Neural cell (in vitro differentiated cells): Measurements from ENCODE around the gene TMEM11. TPM values are rescaled to one million over a fixed set of nuclear protein-coding genes. Genes with fewer than 3 reads are reported as not detected.

Experiments used
- H2AFZ ChIP-seq: fragments of 200-600, 300-800 bp; sonication (generic), shearing (Covaris generic); 2 replicates; pipeline ENCODE4 v1.6.0; 2014; ENCODE audit warnings: low read depth, mild to moderate bottlenecking, antibody characterized with exemption, low read length, moderate library complexity
- H3F3A ChIP-seq: fragments of 200-600 bp; shearing (Covaris generic); 2 replicates; pipeline ENCODE4 v1.6.1; 2016; ENCODE audit warnings: mild to moderate bottlenecking, moderate library complexity, mixed read lengths, antibody characterized with exemption, low read length; ENCODE audit not compliant: insufficient read depth, poor library complexity, severe bottlenecking
- H3K27ac ChIP-seq: fragments of 200-600, 300-800 bp; sonication (generic), shearing (Covaris generic); 2 replicates; pipeline ENCODE4 v1.5.1; 2014; ENCODE audit warnings: mild to moderate bottlenecking, low read length, moderate library complexity
- H3K27me3 ChIP-seq: fragments of 300-800, 200-600 bp; sonication (generic), shearing (Covaris generic); 2 replicates; pipeline ENCODE4 v1.6.0; 2014; ENCODE audit warnings: mild to moderate bottlenecking, low read depth, low read length, moderate library complexity; ENCODE audit not compliant: insufficient read depth
- H3K36me3 ChIP-seq: fragments of 300-800, 200-600 bp; sonication (generic), shearing (Covaris generic); 2 replicates; pipeline ENCODE4 v1.5.1; 2014; ENCODE audit warnings: mild to moderate bottlenecking, antibody characterized with exemption, low read length, moderate library complexity; ENCODE audit not compliant: insufficient read depth
- H3K4me2 ChIP-seq: fragments of 300-800, 200-600 bp; sonication (generic), shearing (Covaris generic); 2 replicates; pipeline ENCODE4 v1.6.0; 2014; ENCODE audit warnings: mild to moderate bottlenecking, low read length
- H3K4me3 ChIP-seq: fragments of 300-800, 200-600 bp; sonication (generic), shearing (Covaris generic); 2 replicates; pipeline ENCODE4 v1.5.1; 2014; ENCODE audit warnings: mild to moderate bottlenecking, low read length, moderate library complexity
- H3K79me2 ChIP-seq: fragments of 200-600 bp; shearing (Covaris generic); replicated peaks from 2 replicates; pipeline ENCODE4 v1.6.0; 2014; ENCODE audit warnings: mild to moderate bottlenecking, low read length, moderate library complexity; ENCODE audit not compliant: insufficient read depth
- H3K9ac ChIP-seq: fragments of 300-800, 200-600 bp; sonication (generic), shearing (Covaris generic); 2 replicates; pipeline ENCODE4 v1.6.1; 2016; ENCODE audit warnings: mild to moderate bottlenecking, low read length, mixed read lengths
- H3K9me2 ChIP-seq: fragments of 200-600 bp; shearing (Covaris generic); 2 replicates; pipeline ENCODE4 v1.6.1; 2016; ENCODE audit warnings: mild to moderate bottlenecking, low read length, mixed read lengths; ENCODE audit not compliant: insufficient read depth
- H3K9me3 ChIP-seq: fragments of 200-600, 300-800 bp; sonication (generic), shearing (Covaris generic); 2 replicates; pipeline ENCODE4 v1.6.1; 2016; ENCODE audit warnings: mild to moderate bottlenecking, mixed run types, low read length, moderate library complexity, mixed read lengths
- H4K20me1 ChIP-seq: fragments of 200-600 bp; shearing (Covaris generic); 2 replicates; pipeline ENCODE4 v1.6.1; 2016; ENCODE audit warnings: mild to moderate bottlenecking, mixed run types; ENCODE audit not compliant: insufficient read depth
- EP300 ChIP-seq: fragments of 450-650 bp; conservative IDR thresholded peaks from 2 replicates; pipeline ENCODE4 v1.6.1; 2014; ENCODE audit warnings: antibody characterized with exemption, mild to moderate bottlenecking, moderate library complexity; ENCODE audit not compliant: poor library complexity, severe bottlenecking
- EZH2 ChIP-seq: fragments of 200-600, 300-800 bp; shearing (Covaris generic), sonication (generic); IDR thresholded peaks from 2 replicates; pipeline ENCODE4 v1.6.1; 2014; ENCODE audit warnings: antibody characterized with exemption, low read length, borderline replicate concordance, mild to moderate bottlenecking; ENCODE audit not compliant: insufficient read depth, poor library complexity, severe bottlenecking
- MXI1 ChIP-seq: fragments of 450-650 bp; conservative IDR thresholded peaks from 2 replicates; pipeline ENCODE4 v1.6.1; 2014; ENCODE audit warnings: antibody characterized with exemption, mild to moderate bottlenecking; ENCODE audit not compliant: poor library complexity, severe bottlenecking
- POLR2AphosphoS5 ChIP-seq: IDR thresholded peaks from 2 replicates; pipeline ENCODE4 v1.6.1; 2012
- RAD21 ChIP-seq: fragments of 450-650 bp; conservative IDR thresholded peaks from 2 replicates; pipeline ENCODE4 v1.6.1; 2014; ENCODE audit warnings: antibody characterized with exemption, mild to moderate bottlenecking, moderate library complexity
- SMC3 ChIP-seq: fragments of 450-650 bp; conservative IDR thresholded peaks from 2 replicates; pipeline ENCODE4 v1.6.1; 2014; ENCODE audit warnings: antibody characterized with exemption, mild to moderate bottlenecking, moderate library complexity; ENCODE audit not compliant: poor library complexity
- TAF1 ChIP-seq: IDR thresholded peaks from 2 replicates; pipeline ENCODE4 v1.6.1; 2012; ENCODE audit warnings: low read depth
- polyA plus RNA-seq: library from polyadenylated mRNA; depleted of rRNA; stranded (reverse); fragments of >200 nt; gene quantifications from 2 replicates; pipeline ENCODE4 v1.2.3, GENCODE V29; 2014
- TF ChIP-seq, protein P1 (sequence below): fragments of 450-650 bp; IDR thresholded peaks from 2 replicates; pipeline ENCODE4 v1.5.1; 2014; ENCODE audit warnings: antibody characterized with exemption, mild to moderate bottlenecking, moderate library complexity; ENCODE audit not compliant: poor library complexity, severe bottlenecking
- TF ChIP-seq, protein P2 (sequence below): IDR thresholded peaks from 2 replicates; pipeline ENCODE4 v1.6.1; 2012; ENCODE audit warnings: borderline replicate concordance

Gene TMEM11
- polyA plus RNA-seq, 1 donor from 2014 or later = 24.6 TPM

DNA sequence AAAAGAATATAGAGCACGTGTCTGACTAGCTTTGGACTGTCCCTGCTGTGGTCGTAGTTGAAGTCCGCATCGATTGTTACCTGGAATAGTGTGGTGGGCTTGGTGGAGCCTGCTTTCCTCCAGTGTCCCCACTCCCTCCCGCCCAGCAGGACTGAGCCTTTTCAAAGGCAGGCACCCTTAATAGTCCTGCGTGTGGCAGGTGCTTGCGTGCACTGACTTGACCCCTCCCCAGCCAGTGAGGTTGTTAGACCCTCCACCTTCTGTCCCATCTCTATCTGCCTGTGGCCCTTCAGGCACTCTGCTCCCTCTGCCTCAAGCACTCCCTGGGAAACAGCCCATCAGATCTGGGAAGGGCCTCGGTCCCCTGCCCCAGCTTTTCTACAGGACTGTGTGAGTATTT is 36.6 kb downstream of the TMEM11 start:
- H3K4me3 ChIP-seq = no peak overlapping the region
- no peaks in the 10 kb centered on the region for H3K79me2 ChIP-seq
- H4K20me1 ChIP-seq = no peaks in the 10 kb centered on the region
- no peaks in the 10 kb centered on the region for H3K9me2 ChIP-seq
- no peak overlapping the region for H3K27ac ChIP-seq
- TF ChIP-seq SMC3 (no peak), TAF1 (no peak), MXI1 (no peak), POLR2AphosphoS5 (no peak), EP300 (no peak), RAD21 (no peak), EZH2 (no peak)
- TF ChIP-seq, protein P1, sequence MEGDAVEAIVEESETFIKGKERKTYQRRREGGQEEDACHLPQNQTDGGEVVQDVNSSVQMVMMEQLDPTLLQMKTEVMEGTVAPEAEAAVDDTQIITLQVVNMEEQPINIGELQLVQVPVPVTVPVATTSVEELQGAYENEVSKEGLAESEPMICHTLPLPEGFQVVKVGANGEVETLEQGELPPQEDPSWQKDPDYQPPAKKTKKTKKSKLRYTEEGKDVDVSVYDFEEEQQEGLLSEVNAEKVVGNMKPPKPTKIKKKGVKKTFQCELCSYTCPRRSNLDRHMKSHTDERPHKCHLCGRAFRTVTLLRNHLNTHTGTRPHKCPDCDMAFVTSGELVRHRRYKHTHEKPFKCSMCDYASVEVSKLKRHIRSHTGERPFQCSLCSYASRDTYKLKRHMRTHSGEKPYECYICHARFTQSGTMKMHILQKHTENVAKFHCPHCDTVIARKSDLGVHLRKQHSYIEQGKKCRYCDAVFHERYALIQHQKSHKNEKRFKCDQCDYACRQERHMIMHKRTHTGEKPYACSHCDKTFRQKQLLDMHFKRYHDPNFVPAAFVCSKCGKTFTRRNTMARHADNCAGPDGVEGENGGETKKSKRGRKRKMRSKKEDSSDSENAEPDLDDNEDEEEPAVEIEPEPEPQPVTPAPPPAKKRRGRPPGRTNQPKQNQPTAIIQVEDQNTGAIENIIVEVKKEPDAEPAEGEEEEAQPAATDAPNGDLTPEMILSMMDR = no peak
- TF ChIP-seq, protein P2, sequence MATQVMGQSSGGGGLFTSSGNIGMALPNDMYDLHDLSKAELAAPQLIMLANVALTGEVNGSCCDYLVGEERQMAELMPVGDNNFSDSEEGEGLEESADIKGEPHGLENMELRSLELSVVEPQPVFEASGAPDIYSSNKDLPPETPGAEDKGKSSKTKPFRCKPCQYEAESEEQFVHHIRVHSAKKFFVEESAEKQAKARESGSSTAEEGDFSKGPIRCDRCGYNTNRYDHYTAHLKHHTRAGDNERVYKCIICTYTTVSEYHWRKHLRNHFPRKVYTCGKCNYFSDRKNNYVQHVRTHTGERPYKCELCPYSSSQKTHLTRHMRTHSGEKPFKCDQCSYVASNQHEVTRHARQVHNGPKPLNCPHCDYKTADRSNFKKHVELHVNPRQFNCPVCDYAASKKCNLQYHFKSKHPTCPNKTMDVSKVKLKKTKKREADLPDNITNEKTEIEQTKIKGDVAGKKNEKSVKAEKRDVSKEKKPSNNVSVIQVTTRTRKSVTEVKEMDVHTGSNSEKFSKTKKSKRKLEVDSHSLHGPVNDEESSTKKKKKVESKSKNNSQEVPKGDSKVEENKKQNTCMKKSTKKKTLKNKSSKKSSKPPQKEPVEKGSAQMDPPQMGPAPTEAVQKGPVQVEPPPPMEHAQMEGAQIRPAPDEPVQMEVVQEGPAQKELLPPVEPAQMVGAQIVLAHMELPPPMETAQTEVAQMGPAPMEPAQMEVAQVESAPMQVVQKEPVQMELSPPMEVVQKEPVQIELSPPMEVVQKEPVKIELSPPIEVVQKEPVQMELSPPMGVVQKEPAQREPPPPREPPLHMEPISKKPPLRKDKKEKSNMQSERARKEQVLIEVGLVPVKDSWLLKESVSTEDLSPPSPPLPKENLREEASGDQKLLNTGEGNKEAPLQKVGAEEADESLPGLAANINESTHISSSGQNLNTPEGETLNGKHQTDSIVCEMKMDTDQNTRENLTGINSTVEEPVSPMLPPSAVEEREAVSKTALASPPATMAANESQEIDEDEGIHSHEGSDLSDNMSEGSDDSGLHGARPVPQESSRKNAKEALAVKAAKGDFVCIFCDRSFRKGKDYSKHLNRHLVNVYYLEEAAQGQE = no peak
- no peaks in the 10 kb centered on the region for H3K9me3 ChIP-seq
- no peaks in the 10 kb centered on the region for H3K27me3 ChIP-seq
- H2AFZ ChIP-seq = no peak overlapping the region
- no peaks in the 10 kb centered on the region for H3F3A ChIP-seq
- H3K4me2 ChIP-seq = no peak overlapping the region
- no peaks in the 10 kb centered on the region for H3K36me3 ChIP-seq
- no peak overlapping the region for H3K9ac ChIP-seq

DNA sequence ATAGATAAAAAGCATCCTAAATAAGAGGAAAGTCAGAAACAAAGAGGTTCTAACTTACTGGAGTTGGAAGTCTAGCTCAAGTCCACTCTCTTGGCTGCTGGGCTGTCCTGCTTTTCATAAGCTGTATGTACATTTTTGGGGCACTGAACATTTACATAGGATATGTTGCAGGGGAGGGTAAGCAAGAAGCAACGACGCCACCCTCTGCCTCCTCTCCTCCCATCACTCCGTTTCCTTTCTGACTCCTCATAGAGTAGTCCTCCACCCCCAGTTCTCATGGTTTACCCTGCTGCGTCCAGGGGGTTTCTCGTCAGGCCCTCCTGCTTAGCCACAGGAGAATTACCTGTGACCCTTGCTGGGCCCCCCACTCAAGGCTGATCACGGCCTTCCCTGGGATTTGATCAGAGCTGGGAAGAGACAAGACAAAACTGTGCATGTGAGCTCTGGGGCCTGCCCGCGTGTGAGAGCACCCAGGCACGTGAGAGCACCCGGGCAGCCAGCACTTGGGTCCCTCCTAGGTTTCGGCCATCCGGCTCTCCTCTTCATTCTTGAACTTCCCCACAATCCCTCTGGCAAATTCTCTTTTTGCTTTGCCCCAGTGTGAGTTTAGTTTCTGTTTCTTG is 37.1 kb downstream of the TMEM11 start:
- Histone ChIP-seq H3K9me2 (no peaks in the 10 kb centered on the region), H3K9me3 (no peaks in the 10 kb centered on the region), H3K4me3 (no peak overlapping the region), H3K27ac (no peak overlapping the region), H3K79me2 (no peaks in the 10 kb centered on the region), H4K20me1 (no peaks in the 10 kb centered on the region), H3K4me2 (no peak overlapping the region), H3K9ac (no peak overlapping the region), H3K36me3 (no peaks in the 10 kb centered on the region), H2AFZ (no peak overlapping the region), H3F3A (no peaks in the 10 kb centered on the region), H3K27me3 (no peaks in the 10 kb centered on the region)
- TF ChIP-seq RAD21 (no peak), POLR2AphosphoS5 (no peak), TAF1 (no peak)
- TF ChIP-seq, protein P1 = no peak
